ENCODE data around the gene CALML5. TPM values are rescaled to one million over a fixed set of nuclear protein-coding genes. Genes with fewer than 3 reads are reported as not detected.

The CALML5 gene
- total and polyA plus RNA-seq, 5 experiments from 2014 or later, result not detected

DNA sequence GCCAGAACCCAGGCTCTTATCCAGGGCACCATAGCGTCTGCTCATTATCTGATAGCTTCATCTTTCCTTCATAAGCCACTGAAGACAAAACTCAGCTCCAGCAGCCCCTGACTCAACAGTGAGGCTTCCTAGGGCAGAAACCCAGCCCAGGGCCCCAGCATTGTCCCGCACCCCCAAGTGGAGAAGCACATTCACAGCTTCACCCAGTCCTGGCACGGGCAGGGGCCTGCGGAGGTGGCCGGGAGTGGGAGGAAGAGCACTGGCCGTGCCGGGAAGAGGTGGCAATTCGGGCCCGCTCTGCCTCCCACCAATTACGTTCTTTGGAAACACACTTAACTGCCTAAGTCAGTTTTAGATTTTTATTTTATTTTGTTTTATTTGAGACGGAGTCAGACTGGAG is 10.3 kb upstream of the CALML5 start:
- no peak overlapping the region for H3K4me3 Mint-ChIP-seq
- no peak overlapping the region for H3K27ac Mint-ChIP-seq
- peak in 1 of 10 donors; percentile 27 for DNase-seq
- no peaks in the 10 kb centered on the region for H3K9me3 Mint-ChIP-seq
- ATAC-seq, result no peak
- H3K27me3 Mint-ChIP-seq, result peaks cover 0 to 7% (median 3%) of the 10 kb centered on the region in 5 donors
- H3K36me3 Mint-ChIP-seq, result no peaks in the 10 kb centered on the region
- peaks cover 8 to 18% (median 16%) of the 10 kb centered on the region in 4 donors for H3K4me1 Mint-ChIP-seq
- POLR2A ChIA-PET, result no interaction called here

DNA sequence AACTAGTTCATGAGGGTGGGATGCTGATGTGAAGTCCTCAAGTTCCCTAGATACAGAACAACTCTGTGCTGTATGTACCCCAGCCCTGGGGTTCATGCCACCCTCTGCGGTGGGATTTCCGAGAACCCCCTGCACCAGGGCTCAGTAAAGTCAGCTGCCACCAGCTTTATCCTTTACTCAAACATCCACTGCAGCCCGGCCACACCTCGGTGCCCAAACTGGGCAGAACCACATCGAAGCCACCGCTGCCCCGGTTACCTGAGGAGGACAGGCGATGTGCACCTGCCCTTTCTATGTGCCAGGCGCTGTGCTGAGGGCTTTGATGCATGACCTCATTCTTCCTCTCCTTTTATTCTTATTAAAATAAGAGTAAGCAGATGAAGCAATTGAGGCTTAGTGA is 9.9 kb upstream of the CALML5 start:
- no peaks in the 10 kb centered on the region for H3K36me3 Mint-ChIP-seq
- DNase-seq (peak in 1 of 10 donors; percentile 6), ATAC-seq (no peak)
- POLR2A ChIA-PET, result no interaction called here
- H3K4me3 Mint-ChIP-seq, result no peak overlapping the region
- peaks cover 8 to 20% (median 16%) of the 10 kb centered on the region in 4 donors for H3K4me1 Mint-ChIP-seq
- no peaks in the 10 kb centered on the region for H3K9me3 Mint-ChIP-seq
- H3K27me3 Mint-ChIP-seq, result peaks cover 0 to 7% (median 3%) of the 10 kb centered on the region in 5 donors
- H3K27ac Mint-ChIP-seq, result peak overlapping the region in 1 of 10 donors; percentile 46

DNA sequence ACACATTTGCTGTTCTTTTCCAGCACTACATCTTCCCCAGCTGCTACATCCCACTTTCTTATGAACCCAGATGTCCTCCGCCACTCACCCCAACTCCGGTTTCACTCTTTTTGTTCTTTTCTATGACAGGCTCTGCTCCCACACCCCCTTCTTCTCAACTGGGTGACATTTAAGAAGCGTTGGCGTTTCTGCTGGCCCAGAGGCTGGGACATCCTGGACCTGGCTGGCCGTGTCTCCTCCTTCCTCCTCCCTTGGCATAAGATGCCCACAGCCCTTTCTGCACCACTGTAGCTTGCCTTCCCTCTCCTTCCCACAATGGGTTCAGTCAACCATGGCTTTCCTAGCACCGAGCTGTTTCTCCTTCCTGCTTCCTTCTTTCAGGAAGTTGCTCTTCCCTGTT is 9.4 kb upstream of the CALML5 start:
- Mint-ChIP-seq H3K9me3 (no peaks in the 10 kb centered on the region), H3K4me3 (no peak overlapping the region)
- POLR2A ChIA-PET, result no interaction called here

DNA sequence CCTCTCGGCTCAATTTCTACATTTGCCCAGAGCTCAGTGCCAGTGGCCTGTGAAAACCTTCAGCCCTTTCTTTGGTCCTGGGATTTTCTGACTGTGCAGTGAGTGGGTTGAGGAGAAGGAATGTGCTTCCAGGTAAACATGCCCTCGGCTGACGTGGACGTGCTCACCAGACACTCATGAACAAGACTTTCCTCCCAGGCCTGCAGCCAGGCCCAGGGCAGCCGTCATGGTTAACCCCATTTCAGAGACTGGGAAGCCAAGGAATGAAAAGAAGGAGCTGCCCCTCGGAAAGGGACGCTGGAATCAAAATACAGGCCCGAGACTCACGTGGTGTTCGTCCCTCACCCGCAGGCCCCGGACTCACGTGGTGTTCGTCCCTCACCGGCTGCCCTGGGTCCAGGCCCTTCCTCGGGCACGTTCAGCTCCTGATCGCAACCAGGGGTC is 8.8 kb upstream of the CALML5 start:
- no peak overlapping the region for H3K27ac Mint-ChIP-seq
- POLR2A ChIA-PET, result no interaction called here
- no peaks in the 10 kb centered on the region for H3K9me3 Mint-ChIP-seq
- no peak overlapping the region for H3K4me3 Mint-ChIP-seq
- peaks cover under 1 to 9% (median 3%) of the 10 kb centered on the region in 5 donors for H3K27me3 Mint-ChIP-seq
- peaks cover 4 to 21% (median 15%) of the 10 kb centered on the region in 4 donors for H3K4me1 Mint-ChIP-seq
- DNase-seq (peak in 1 of 10 donors; percentile 47), ATAC-seq (no peak)
- H3K36me3 Mint-ChIP-seq, result no peaks in the 10 kb centered on the region

More for the DNA sequence above, 9.4 kb upstream of the CALML5 start:
- DNase-seq (peak in 1 of 10 donors; percentile 37), ATAC-seq (no peak)
- Mint-ChIP-seq H3K27me3 (peaks cover 0 to 7% (median 3%) of the 10 kb centered on the region in 5 donors), H3K36me3 (no peaks in the 10 kb centered on the region), H3K27ac (peak overlapping the region in 1 of 10 donors; percentile 46), H3K4me1 (peaks cover 8 to 24% (median 18%) of the 10 kb centered on the region in 4 donors)

DNA sequence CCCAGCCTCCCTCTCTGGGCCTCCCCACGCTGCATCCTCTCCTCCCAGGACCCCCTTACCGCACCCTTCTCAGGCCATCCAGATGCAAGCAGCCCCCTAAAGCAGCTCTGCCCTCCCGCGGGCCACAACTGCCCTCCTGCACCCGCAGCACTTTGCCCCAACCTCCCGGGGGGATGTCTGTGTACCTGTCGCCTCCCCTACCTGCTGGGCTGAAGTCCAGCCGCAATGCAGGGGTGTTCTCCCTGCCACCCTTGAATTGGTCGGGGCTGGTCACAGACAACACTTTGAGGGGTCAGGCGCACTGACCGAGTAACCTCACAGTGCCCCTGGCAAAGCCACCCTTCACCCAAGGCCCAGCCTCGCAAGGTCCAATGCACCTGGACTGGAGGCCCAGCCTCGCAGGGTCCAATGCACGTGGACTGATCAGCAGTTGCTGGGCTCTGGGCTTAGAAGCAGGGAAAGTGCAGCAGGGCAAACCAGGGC is 8.3 kb upstream of the CALML5 start:
- POLR2A ChIA-PET, result no interaction called here
- H3K4me3 Mint-ChIP-seq, result no peak overlapping the region
- no peak overlapping the region for H3K27ac Mint-ChIP-seq
- no peaks in the 10 kb centered on the region for H3K36me3 Mint-ChIP-seq
- H3K4me1 Mint-ChIP-seq, result peaks cover 0 to 16% (median 13%) of the 10 kb centered on the region in 4 donors
- no peak for ATAC-seq
- H3K27me3 Mint-ChIP-seq, result peaks cover 3 to 9% (median 6%) of the 10 kb centered on the region in 5 donors
- H3K9me3 Mint-ChIP-seq, result no peaks in the 10 kb centered on the region
- peak in 1 of 10 donors; percentile 59 for DNase-seq

- Mint-ChIP-seq H3K4me1 (peaks cover 0 to 11% (median 9%) of the 10 kb centered on the region in 4 donors), H3K27ac (peak overlapping the region in 1 of 10 donors; percentile 33), H3K27me3 (peaks cover under 1 to 7% (median 3%) of the 10 kb centered on the region in 5 donors), H3K4me3 (no peak overlapping the region), H3K9me3 (no peaks in the 10 kb centered on the region), H3K36me3 (no peaks in the 10 kb centered on the region)
- ATAC-seq, result no peak
- peak in 1 of 10 donors; percentile 56 for DNase-seq
- POLR2A ChIA-PET, result no interaction called here
These were observed 7.6 kb upstream of the CALML5 start for GRCh38 chr10:5506751-5507648.

DNA sequence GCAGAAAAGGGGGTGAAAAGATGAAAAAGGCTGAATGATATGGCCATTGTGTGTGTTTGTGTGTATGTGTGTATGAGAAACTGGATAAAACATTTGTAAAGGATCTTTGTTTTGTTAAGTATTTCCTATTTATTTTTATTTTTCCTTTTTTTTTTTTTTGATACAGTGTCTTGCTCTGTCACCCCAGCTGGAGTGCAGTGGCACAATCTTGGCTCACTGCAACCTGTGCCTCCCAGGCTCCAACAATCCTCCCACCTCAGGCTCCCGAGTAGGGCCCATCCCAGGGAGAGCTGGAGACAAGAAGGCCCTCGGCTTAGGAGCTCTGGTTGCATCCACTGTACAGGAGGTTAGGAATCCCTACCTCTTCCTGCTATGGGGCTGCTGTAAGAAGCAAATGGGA is 6.9 kb upstream of the CALML5 start:
- no peaks in the 10 kb centered on the region for H3K9me3 Mint-ChIP-seq
- H3K36me3 Mint-ChIP-seq, result no peaks in the 10 kb centered on the region
- POLR2A ChIA-PET, result no interaction called here
- H3K27me3 Mint-ChIP-seq, result peaks cover 0 to 7% (median 3%) of the 10 kb centered on the region in 5 donors
- ATAC-seq, result no peak
- H3K4me1 Mint-ChIP-seq, result peaks cover 0 to 11% (median 9%) of the 10 kb centered on the region in 4 donors
- H3K27ac Mint-ChIP-seq, result no peak overlapping the region
- no peak overlapping the region for H3K4me3 Mint-ChIP-seq
- no peak for DNase-seq

DNA sequence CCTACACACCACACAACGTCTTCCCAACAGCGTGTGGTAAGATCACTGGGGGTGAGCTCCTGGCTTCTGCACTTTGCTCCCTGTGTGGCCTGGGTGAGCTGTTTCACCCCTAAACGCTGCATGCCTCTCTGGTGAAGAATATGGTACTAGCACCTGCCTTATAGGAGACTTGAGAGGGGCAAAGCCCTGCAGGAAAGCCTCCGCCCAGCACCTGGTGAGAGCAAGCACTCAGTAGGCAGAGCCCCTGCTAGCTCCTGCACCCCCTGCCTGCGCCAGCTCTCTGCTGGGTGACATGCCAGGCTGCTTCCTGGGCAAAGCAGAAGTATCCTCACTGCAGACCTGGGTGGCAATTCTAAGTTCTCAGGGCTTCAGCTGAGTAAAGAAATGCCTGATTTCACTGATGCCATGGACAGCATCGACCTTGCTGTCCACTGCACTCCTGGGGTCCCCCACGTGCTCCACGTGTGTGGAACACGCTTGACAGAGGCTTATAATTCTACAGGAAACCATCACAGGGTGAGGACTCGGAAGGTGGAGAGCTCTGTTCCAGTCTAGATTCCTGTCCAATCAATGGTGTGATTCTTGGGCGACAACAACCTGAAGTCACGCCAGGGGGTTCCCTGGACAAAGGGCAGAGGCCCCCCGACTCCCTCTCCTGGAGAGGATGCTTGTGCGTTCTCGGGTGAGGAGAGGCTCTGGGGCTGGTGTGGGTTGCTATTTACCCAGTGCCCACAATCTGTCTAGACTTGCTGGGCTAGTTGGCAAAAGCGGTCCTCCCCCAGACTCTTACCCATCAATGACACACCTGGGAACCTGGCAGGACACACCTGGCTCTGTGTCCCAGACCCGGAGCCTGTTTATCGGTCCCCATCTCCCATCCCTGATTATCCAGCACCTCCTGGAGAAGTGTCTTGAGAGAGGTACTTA is 5.0 kb upstream of the CALML5 start:
- peak in 1 of 2 donors; percentile 35 for ATAC-seq
- peak in 1 of 10 donors; percentile 14 for DNase-seq
- POLR2A ChIA-PET, result interaction anchor here (0.9 kb wide), 1 partner anchor 60 kb away, joined by 3 read pairs; no protein-coding TSS in a partner anchor
- no peaks in the 10 kb centered on the region for H3K36me3 Mint-ChIP-seq
- peaks cover 0 to 11% (median 8%) of the 10 kb centered on the region in 4 donors for H3K4me1 Mint-ChIP-seq
- no peaks in the 10 kb centered on the region for H3K9me3 Mint-ChIP-seq
- H3K4me3 Mint-ChIP-seq, result no peak overlapping the region
- peaks cover 0 to 7% (median 3%) of the 10 kb centered on the region in 5 donors for H3K27me3 Mint-ChIP-seq
- H3K27ac Mint-ChIP-seq, result peak overlapping the region in 2 of 10 donors; percentile 57 to 63

DNA sequence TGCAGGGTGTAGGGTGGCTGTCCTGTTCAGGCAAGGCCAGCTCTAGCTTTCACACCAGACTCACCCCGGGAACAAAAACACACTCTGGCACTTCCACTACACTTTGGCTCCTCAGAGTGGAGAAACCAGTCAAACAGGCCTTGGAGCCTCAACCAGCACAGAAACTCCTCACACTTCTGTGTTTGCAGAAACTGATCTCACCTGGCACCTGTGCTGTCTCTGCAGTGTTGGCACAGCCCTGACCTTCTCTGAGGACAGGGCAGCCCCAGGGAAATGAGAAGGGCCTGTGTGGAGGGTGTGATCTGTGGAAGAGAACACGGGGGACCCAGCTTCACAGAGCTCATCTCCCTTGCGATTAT is 4.1 kb upstream of the CALML5 start:
- no peak overlapping the region for H3K4me3 Mint-ChIP-seq
- H3K4me1 Mint-ChIP-seq, result peaks cover 0 to 11% (median 6%) of the 10 kb centered on the region in 4 donors
- ATAC-seq (no peak), DNase-seq (peak in 1 of 10 donors; percentile 15)
- H3K9me3 Mint-ChIP-seq, result no peaks in the 10 kb centered on the region
- H3K27ac Mint-ChIP-seq, result peak overlapping the region in 1 of 10 donors; percentile 57
- H3K36me3 Mint-ChIP-seq, result no peaks in the 10 kb centered on the region
- POLR2A ChIA-PET, result no interaction called here
- peaks cover 0 to 7% (median 3%) of the 10 kb centered on the region in 5 donors for H3K27me3 Mint-ChIP-seq

GRCh38 chr10:5502571-5503476 is 3.5 kb upstream of the CALML5 start:
- DNase-seq (peak in 1 of 10 donors; percentile 57), ATAC-seq (no peak)
- H3K9me3 Mint-ChIP-seq, result no peaks in the 10 kb centered on the region
- no peaks in the 10 kb centered on the region for H3K36me3 Mint-ChIP-seq
- H3K4me1 Mint-ChIP-seq, result peaks cover 0 to 11% (median 6%) of the 10 kb centered on the region in 4 donors
- H3K27me3 Mint-ChIP-seq, result peaks cover 0 to 7% (median 3%) of the 10 kb centered on the region in 5 donors
- H3K27ac Mint-ChIP-seq, result peak overlapping the region in 1 of 10 donors; percentile 42
- POLR2A ChIA-PET, result no interaction called here
- H3K4me3 Mint-ChIP-seq, result no peak overlapping the region

- no peaks in the 10 kb centered on the region for H3K9me3 Mint-ChIP-seq
- ATAC-seq (no peak), DNase-seq (no peak)
- POLR2A ChIA-PET, result no interaction called here
- peaks cover 0 to 7% (median 3%) of the 10 kb centered on the region in 5 donors for H3K27me3 Mint-ChIP-seq
- H3K4me3 Mint-ChIP-seq, result no peak overlapping the region
- peaks cover 0 to 11% (median 6%) of the 10 kb centered on the region in 4 donors for H3K4me1 Mint-ChIP-seq
- no peaks in the 10 kb centered on the region for H3K36me3 Mint-ChIP-seq
- peak overlapping the region in 3 of 10 donors; percentile 29 to 49 (median 39) for H3K27ac Mint-ChIP-seq
These were observed 2.7 kb upstream of the CALML5 start for GRCh38 chr10:5502061-5502521.

Data from naive thymus-derived CD8-positive, alpha-beta T cell (primary cell).